Activated gamma-delta T cell treated with anti-CD3 and anti-CD28 coated beads, Interleukin-2, amount 50 U/mL, for 16 hours (primary cell): ENCODE results near the gene COPS7A.

Experiments
- DNase-seq: peaks from one replicate; pipeline ENCODE4 v3.0.0-alpha.2; 2020; ENCODE audit warnings: low read depth

COPS7A gene

GRCh38 chr12:6770094-6770493 lies 46.2 kb downstream of the COPS7A start:
- DNase-seq = no peak

DNA sequence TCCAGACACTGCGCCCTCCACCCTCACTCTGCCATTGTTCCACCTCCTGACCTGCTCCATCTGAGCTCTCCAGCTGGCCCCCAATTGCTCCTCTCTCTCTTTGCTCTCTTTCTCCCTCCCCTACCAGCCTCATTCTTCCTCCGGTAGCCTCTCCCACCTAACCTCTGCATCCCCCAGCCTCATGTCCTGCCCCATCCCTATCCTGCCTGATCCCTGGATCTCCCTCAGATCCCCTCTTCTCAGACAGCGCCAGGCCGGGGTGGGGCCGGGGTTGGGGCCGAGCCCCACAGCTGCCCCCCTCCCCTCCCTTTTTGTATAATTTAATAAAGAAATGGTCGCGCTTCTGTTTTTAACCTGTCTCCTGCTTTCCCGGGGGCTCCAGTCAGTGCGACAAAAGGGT lies 46.8 kb downstream of the COPS7A start:
- no peak for DNase-seq

- no peak for DNase-seq
These were observed 47.2 kb downstream of the COPS7A start for GRCh38 chr12:6771091-6771495.

DNA sequence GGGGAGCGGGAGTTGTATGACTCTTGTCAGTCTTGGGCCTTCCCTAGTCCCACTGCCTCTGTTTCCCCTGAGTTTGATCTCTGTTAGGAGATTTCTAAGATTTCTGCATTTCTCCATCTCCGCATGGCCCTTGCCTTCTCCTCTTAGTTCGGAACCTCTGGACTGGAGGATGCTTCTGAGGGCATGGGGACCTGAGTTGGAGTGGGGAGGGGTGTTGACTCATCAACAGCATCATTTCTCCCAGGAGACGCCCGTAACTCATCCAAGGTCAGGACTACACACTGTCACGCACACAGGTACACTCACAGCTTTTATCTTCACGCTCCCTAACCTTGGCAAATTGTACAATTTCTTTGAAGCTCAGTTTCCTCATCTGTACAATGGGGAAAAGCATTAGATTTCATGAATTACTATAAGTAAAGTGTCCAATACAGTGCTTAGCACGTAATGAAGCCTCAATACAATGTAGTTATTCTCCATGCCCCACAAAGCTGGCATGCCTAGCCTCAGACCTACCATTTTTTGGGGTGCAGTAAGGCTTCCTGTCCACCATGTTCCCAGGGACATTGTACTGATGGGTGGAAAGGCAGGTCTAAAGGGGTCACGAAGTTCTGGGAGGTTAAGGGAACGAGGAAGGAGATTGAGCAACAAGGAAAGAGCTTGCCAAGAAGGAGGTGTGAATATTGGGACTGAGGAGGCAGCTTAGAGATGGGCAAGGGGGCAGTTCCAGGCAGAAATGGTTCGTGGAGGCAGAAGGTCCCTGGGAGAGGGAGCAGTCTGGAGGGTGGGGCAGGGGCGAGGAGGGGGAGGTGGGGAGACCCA lies 47.9 kb downstream of the COPS7A start:
- no peak for DNase-seq

DNA sequence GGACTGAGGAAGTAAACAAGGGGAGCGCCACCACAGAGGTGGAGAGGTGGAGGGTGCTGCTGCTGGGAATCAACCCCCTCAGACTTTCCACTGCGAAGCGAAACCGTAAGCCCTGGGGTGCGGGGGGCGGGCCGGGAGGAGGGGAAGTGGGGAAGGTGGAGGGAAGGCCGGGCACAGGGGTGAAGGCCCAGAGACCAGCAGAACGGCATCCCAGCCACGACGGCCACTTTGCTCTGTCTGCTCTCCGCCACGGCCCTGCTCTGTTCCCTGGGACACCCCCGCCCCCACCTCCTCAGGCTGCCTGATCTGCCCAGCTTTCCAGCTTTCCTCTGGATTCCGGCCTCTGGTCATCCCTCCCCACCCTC lies 48.5 kb downstream of the COPS7A start, which contains the start of gene LAG3:
Gene LAG3 (plus strand): TSS at position 190 of the 365 bp plus-strand sequence. CDS start 333 bp downstream, outside the sequence.
- DNase-seq = peak; percentile 32

DNA sequence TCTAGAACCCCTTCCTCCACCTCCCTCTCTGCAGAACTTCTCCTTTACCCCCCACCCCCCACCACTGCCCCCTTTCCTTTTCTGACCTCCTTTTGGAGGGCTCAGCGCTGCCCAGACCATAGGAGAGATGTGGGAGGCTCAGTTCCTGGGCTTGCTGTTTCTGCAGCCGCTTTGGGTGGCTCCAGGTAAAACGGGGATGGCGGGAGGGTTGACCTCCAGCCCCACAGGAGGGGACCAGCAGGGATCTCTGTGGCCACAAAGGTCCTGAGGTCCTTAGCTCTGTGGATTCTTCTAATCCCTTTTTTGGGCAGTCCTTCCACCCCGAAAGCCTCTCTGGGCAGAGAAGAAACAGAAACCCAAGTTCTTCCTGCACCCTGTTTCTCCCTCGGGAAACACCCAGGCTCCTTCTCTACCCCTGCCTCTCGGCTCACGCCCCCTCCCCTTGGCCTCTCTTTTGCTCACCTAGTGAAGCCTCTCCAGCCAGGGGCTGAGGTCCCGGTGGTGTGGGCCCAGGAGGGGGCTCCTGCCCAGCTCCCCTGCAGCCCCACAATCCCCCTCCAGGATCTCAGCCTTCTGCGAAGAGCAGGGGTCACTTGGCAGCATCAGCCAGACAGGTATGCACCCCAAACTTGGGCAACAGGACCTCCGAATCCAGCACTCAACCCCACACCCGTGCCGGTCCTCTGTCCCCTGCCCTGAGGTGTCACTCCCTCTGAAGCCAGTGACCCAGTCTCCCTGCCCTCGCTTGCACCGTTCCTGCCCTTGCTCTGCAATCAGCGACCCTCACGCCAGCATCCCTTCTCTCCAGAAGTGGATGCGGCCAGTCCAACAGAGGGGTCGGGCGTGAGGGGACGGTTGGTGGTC lies 49.1 kb downstream of the COPS7A start:
- DNase-seq = no peak

GRCh38 chr12:6773590-6774351 lies 49.9 kb downstream of the COPS7A start:
- DNase-seq = peak; percentile 50

- peak; percentile 49 for DNase-seq
These were observed 50.7 kb downstream of the COPS7A start for GRCh38 chr12:6774499-6775062.

GRCh38 chr12:6775185-6776174 lies 51.6 kb downstream of the COPS7A start:
- DNase-seq = no peak

- no peak for DNase-seq
These were observed 53.5 kb downstream of the COPS7A start for GRCh38 chr12:6777386-6777785.

GRCh38 chr12:6778217-6778573 lies 54.3 kb downstream of the COPS7A start:
- DNase-seq = no peak

- peak; percentile 85 for DNase-seq
These were observed 55.0 kb downstream of the COPS7A start for GRCh38 chr12:6778574-6779550.

- no peak for DNase-seq
These were observed 56.0 kb downstream of the COPS7A start for GRCh38 chr12:6779708-6780432.

DNA sequence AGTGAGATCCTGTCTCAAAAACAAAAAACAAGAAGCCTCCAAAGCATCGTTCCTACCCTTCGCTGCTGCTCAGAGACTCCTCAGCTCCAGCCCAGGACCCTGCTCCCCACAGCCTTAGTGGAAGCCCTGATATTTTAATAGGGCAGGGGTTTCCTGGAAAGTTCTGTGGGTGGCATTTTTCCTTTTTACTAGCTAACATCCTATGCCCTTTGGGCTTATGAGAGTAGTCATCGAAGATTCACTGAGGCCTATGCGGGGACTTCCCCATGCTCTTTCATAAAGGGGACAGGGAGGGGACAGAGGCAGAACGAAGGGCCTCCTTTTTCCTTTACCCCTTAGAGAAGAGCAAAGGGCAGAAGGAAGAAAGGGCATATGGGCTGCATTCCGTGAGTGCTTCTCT lies 56.7 kb downstream of the COPS7A start:
- no peak for DNase-seq
